Activated CD8-positive, alpha-beta memory T cell treated with anti-CD3 and anti-CD28 coated beads for 24 hours (primary cell): Measurements from ENCODE around the gene RIMBP2.

ENCODE experiments used
- DNase-seq: peaks from one replicate; pipeline ENCODE4 v3.0.0-alpha.2; 2020

RIMBP2 gene

DNA sequence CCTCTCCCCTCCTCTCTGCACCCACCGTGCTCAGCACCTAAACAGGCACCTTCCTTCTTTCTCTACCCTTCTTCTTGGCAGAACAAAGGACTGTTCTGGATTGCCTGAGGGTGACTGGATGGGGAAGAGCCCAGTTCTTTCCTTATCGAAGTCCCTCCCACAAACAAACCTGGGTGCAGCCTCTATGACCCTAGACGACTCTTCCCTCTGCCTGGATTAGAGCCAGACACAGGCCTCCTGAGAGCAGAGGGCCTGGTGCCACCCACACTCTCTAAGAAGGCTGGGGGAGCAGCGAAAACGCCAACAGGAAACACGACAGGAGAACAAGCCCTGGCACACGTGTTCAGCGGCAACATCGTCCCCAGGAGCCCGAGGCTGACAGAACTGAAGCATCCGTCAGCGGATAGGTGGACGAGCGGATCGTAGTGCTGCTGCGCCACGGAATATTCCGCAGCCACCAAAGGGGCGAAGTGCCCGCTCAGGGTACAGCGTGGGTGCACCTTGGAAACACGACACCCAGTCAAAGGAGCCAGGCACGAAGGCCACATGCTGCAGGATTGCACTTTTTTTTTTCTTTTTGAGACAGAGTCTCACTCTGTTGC, 38.0 kb downstream of the RIMBP2 start:
- no peak for DNase-seq

DNA sequence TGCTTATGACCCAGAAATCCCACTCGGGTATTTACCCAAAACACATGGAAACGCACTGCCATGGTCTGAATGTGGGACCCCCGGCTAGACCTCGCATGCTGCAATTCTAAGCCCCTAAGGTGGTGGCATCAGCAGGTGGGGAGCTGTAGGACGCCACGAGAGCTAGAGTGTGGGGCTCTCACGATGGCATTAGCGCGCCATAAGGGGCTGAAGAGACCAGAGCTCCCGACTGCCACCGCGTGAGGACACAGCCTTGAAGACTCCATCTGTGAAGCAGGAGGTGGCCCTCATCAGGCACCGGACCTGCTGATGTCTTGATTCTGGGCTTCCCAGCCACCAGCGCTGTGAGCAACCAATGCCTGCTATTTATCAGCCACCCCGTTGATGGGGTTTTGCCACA, 40.3 kb downstream of the RIMBP2 start:
- no peak for DNase-seq

DNA sequence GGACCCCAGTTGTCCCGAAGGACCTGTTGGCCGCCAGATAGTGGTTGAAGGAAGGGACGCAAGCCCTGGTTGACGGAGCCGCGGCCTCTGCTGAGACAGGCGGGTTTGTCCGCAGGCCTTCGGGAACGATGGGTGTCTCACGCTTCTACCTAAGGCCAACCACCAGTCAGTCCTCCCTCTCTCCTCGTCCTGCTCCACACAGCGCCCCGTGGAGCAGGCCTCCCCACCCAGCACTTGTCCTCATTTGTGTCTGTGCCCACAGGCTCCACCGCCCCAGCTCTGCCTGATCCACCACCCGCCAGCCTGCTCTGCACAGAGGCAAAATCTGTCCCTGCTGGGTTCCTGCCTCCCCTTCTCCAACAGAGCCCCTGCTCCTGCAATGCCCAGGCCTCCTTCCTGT, 41.0 kb downstream of the RIMBP2 start:
- DNase-seq = no peak

DNA sequence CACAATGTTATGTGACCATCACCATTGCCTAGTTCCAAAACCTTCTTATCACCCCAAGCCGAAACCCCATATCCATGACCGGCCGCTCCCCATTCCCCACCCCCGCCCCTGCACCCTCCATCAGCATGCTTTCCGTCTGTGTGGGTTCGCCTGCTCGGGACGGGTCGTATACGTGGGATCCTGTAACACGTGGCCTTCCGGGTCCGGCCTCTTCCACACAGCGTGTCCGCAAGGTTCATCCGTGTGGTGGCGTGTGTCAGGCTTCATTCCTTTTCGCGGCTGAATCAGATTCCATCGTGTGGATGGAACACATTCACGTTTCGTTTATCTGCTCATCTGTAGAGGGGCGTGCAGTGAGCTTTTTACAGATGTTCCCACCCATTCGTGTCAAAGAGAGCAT, 41.4 kb downstream of the RIMBP2 start:
- DNase-seq = no peak

DNA sequence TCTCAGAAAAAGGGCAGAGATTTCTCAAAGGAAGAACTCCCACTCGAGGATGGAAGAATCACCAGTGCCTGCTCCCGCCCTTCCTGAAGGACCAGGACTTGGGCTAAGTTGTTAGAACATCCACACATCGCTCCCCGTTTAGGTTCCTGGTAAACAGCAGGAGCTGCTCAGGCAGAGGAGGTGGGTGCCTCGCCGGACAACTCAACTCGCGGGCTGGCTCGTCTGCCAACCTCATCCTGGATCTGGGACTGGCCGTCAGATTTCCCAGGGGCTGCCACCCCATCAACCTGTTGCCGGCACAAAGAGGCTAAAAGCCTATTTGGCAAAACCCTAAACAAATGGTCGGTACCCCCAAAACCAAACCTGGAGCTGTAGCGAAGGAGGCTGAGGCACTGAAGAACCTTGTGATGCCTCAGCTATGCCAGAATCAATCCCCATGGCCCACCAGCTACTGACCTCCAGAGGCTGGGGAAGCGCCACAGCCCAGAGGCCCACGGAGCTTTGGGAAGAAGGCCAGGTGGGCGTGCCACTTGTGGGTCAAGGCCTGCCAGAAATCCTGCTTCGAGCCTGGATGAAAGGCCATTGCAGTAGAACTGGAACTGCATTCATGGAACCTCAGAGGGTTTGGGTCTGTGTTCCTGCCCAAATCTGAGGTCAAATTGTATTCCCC, 42.9 kb downstream of the RIMBP2 start:
- no peak for DNase-seq

DNA sequence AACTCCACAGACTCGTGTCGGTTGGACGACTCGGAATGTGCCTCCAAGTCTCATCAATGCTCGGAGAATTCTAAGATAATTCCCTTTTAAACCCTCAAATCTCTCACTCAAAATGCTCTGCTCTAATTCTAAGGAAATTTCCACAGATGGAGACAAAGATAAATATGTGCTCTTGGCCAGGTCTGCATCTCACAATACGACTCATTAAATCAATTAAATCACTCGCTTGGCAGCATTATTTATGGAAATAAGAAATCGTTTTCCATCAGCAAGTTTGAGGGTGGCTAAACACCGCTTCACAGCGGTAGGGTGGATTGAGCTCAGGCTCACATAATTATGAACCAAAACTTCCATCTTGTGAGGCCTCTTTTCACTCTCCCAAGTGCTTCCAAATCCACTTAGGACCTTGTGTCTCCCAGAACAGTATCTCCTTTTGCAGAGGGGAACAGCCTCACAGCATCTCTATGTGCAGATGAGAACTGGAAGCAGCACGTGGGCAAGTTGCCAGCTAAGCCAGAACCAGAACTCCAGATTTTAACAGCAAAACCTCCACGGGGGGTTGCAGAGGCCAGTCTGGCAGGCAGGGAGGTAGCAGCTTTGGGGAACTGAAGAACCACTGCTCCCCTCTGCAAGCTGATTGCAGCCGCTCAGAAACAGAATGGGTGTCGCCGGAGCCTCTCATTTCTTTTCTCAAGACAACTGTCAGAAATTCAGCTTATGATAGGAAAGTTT, 43.8 kb downstream of the RIMBP2 start:
- DNase-seq = no peak

DNA sequence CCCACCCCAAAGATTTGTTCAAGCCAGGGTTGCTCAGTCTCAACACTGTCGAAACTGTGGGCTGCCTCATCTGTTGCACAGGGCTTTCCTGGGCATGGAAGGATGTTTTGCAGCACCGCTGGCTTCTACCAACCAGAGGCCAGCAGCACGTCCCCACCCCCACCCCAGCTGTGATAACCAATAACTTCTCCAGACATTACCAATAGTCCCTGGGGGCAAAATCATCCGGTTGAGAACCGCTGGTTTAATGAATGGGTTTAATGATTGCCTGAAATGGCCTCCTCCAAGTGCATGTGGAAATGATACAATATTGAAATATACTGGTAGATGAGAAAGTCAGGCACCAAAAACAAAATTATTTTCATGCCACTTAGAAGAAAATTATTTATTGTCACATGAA, 44.5 kb downstream of the RIMBP2 start:
- no peak for DNase-seq

DNA sequence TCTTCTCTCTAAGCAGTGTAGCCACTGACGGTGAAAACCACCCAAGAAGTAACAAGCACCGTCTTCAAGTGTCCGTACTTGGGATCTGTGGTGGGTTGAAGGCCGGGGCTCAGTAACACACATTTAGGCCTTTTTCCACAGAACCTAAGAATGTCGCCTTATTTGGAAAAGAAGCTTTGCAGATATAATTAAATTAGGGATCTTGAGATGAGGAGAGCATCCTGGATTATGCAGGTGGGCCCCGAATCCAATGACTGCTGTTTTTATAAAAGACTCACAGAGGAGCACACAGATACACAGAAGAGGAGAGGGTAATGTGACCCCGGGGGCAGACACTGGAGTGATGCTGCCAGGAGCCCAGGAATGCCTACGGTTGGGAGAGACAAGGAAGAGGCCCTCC, 46.3 kb downstream of the RIMBP2 start:
- DNase-seq = no peak

DNA sequence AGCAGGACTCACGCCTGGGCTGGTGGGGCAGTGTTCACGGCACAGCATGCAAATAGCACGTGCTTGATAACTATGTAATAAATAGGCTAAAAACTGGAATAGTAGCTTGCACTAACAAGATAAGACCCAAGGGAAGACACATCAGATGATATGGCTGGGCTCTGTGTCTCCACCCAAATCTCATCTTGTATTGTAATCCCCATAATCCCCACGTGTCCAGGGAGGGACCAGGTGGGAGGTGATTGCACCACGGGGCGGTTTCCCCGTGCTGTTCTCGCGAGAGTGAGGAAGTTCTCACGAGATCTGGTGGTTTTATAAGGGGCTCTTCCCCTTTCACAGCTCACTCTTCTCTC, 46.9 kb downstream of the RIMBP2 start:
- no peak for DNase-seq

DNA sequence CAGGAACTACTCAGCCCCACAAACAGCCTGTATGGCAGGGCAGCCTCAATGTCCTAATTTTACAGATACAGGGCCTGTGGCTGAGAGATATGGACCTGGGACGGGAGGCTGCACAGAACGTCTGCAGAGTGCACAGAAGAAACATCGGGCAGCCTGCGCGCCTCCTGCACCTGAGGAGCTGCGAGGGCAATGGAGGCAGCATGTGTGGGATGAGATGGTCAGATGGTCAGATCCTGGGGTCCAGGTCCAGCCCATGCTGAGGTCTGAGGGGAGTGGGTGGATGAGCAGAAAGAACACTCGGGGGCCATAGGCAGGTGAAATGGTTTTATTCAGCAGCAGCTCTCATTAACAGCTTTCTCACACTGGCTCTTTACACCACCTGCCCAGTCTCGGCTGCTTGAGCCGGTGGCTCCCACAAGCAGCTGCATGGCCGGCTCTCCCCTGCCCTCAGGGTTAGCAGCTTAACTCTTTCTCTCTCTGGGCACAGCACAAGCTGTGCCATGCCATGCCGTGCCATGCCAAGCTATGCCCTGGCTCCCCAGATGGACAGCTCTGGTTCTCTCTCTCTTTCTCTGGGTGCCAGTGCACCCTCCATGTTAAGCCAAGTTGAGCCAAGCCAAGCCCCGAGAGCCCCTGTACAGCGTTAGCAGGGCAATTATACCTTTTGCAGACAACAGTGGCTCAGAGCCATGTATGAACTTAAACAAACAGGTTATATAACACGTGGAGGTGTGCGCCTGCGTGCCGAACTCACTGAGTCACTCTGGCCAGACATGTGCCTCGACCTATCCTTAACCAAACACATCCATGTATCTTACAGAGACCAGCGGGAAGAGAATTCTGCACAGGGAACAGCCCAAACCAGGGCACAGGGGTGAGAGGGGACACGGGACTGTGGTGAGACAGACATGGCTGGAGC, 47.6 kb downstream of the RIMBP2 start:
- DNase-seq = no peak

DNA sequence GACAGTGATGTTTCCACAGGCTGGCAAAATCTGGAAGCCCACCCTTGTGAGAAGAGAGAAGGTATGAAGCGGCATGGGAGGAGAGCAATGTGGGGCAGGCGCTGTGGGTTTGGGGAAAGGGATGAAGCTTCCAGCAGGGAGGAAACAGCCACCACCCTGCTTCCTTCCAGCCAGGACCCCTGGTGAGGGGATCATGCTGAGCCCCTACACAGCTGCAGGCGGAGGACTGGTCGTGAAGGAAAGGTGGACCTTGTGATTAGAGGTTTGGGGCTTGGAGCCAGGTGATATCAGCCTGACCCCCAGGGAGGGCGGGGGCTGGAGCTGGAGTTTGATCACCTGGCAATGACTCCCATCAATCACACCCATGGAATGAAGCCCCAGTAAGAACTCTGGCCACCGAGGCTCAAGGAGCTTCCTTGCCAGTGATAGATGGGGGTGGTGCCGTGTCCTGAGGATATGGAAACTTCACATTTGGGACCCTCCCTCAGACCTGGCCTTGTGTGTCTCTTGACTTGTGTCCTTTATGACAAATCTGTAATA, 48.6 kb downstream of the RIMBP2 start:
- no peak for DNase-seq

DNA sequence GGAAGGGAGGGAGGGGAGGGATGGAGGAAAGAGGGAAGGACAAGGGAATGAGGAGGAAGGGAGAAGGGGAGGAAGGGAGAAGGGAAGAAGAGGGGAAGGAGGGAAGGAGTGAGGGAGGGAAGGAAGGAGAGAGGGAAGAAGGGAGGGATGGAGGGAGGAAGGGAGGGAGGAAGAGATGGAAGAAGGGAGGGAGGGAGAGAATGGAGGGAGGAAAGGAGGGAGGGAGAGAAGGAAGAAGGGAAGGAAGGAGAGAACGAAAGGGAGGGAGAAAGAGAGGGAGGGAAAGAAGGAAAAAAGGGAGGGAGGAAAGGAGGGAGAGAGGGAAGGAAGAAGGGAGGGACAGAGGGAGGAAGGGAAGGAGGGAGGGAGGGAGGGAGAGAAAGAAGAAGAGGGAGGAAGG, 49.5 kb downstream of the RIMBP2 start:
- no peak for DNase-seq

DNA sequence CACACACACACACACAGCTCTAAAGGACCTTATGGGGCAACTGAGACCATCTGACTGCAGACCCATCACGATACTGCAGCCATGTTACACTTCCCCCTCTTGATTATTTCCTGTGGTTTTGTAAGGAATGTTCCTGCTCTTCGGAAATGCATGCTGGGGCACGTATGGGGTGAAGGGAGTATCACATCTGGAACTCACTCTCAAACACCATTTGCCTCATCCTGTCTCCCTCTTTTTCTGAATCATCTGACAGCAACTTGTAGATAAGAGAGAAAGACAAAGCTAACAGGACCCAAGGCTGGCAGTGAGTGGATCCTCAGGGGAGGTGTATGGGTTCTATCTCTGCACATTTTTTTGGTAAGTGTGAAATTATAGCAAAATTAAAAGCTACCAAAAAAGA, 50.3 kb downstream of the RIMBP2 start:
- no peak for DNase-seq

DNA sequence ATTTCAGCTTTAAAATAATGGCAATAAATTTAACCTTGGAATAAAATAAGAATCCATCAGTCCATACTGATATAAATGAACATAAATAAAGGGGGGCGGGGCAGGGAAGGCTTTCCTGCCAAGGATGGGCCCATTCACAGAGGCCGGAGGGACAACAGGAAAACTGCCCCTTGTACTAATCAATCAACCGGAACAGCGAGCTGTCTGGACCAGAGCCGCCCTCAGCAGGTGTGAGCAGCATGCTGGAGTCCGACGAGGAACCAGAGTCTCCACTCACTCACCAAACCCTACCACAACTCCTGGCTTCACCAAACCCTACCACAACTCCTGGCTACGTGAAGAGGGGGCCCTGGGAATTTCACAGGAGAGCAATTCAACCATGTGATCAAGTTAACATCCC, 51.3 kb downstream of the RIMBP2 start:
- no peak for DNase-seq

DNA sequence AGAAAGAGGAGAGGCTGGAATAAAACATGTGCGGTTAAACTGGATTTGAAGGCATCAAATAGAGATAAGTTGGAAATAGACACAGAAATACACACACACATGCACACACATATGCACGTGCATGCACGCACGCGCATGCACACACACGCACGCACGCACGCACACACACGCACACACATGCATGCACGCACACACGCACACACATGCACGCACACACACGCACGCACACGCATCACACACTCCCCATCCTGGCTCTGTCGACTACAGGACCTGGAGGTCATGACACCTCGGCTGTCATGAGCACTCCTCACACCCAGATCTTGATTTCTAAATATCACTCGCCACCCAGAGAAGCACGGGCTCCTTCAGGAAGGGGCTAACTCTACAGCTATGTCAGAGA, 51.8 kb downstream of the RIMBP2 start:
- no peak for DNase-seq

DNA sequence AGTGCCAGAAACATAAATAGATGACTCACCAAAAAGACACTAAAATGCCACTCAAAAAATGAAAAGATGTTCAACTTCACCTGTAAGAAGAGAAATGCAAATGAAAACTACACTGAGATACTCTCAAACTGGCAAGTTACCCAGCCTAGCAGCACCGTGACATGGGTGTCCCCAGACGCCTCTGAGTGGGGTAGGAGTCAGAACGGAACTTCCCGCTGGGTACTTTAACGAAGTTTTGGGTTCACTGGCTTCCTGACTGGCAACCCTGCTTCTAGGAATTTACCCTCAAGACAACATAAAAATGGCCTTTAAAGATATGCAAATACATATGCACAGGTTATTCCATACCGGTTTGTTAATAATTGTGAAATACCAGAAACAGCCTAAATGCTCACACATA, 52.6 kb downstream of the RIMBP2 start:
- DNase-seq = no peak

DNA sequence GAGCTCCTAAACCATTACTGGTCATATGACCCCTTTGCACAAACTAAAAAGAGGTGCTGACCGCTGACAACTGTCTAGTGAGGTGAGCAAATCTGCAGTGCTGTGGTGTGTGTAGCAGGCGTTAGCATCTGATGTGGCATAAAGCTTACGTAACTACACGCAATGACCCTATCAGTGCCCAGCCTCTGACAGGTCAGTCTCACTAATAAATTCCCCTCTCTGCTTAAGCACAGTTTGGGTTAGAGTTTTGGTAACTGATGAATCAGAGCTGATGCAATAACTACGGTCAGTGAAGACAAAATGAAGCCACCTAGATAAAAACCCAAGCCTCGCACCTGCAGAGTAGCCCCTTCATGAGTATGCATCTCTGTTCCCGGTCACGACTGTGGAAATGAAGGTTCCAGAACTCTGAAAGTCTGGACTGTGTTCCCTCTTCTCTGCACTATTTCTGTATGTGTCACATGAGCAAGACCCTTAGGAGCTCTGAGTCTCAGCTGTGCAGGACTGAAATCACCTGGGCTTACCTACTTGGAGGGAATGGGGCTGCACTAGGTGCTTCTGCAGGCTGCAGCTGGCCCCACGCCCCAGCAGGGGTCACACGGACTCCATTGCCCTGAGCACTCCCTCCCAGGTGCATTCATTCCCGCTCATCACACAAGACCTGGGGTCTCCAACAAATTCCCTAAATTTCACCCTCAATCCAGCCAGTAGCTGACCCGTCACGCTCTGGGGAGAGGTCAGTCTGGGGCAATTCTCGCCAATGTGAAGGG, 54.4 kb downstream of the RIMBP2 start:
- DNase-seq = no peak

DNA sequence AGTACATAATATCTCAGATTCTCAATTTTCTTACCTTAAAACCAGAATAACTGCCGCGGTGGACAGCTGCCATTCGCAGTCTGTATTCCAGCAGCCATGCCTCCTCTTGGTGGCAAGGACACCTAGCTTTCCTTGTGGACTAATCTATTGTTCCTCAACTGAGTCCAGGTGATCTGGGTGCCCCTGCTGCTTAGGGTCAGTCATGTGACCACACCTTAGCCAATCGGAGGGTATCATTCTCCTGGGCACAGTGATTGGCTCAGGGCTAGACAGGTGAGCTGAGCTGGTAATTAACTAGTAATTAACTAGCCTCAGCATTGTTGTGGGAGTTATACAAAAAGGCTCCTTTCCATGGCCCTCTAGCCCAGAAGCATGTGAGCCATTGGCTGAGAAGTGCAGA, 55.0 kb downstream of the RIMBP2 start:
- no peak for DNase-seq

DNA sequence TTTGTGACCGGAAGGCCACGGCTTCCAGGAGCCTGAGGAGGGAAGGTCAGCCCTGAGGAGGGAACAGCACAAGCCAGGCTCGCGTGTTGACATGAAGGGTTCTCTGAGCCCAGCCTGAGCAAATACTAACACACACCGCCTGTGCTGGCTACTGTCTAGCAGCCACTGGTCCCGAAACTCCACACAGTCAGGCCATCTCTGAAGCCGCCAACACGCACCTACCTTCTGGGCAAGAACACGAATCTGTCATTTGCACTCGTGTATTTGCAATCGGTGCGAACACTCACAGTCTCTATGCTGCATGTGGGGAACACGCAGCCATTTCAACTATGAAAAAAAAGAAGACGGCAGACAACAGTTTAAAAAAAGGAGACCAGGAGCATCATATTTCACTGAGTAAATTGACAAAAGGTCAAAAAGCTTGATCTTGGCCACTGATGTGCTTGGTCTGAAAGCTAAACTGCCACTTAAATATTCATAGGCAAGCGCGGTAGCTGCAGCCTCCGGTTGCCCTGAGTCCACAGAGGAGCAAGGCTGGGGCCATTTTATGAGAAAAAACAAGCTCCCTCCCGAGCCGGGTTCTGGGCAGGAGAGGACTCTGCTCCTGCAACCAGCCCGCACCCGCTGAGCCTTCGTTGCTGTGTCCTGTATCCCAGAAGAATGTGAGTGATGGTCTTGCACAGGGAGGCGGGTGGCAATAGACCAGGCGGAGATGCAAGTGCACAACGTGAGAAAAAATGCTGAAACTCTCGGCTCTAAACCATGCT, 57.8 kb downstream of the RIMBP2 start:
- DNase-seq = no peak

DNA sequence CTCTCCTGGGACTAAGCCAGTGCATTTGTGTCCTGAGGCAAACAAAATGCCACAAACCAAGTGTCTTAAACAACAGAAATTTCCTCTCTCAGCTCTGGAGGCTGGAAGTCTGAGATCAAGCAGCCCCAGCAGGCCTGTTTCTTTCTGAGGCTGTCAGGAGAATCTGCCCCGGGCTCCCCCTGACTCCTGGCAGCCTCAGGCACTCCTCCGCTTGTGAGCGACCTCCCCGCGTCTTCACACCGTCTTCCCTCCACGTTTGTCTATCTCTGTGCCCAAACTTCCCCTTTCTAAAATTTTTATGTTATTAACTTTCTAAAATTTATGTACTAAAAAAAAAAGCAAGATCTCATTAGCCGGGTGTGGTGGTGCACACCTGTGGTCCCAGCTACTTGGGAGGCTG, 59.7 kb downstream of the RIMBP2 start:
- DNase-seq = no peak

DNA sequence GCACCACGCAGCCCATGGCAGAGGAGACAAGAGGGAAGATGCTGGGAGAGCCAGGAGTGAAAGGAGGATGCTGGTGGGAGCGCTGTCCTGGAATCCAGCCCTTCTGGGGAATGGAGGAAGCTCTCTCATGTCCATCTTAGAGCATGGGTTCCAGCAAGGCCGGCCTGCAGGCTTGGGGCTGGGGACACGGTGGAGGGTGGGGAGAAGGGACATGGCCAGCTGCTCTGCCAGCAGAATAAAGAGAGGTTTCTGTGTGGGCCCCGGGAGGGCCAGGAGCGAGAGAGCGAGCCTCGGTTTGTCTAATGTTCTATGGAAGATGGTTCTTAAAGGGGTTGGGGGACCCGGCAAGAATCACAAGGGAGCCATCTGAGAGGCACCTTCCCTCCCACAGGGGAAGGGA, 60.2 kb downstream of the RIMBP2 start:
- no peak for DNase-seq

DNA sequence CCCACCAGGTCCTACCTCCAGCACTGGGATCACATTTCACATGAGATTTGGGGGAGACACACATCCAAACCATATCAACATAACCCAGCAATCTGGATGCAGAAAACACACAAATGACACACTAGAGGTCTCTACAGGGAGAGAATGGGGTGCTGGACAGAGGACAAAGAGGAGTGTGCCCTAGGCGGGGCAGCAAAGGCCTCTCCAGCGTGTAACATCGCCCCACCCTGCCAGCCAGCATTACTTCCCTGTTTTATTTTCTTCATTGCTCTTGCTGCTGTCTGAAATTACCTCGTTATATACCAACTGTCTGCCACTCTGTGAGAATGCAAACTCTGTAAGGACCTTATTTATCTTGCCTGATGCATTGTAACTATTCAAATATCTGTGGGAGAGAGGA, 61.1 kb downstream of the RIMBP2 start:
- no peak for DNase-seq
